Suprapubic skin (tissue), 4 donors: ENCODE measurements around the gene SRPK3. TPM values are rescaled to one million over a fixed set of nuclear protein-coding genes. Genes with fewer than 3 reads are reported as not detected.

Source experiments
- DNase-seq, 2 donors: peaks; one replicate each; pipeline ENCODE4 v3.0.0-alpha.2; 2019; ENCODE audit warnings: low spot score in 2 of 2
- H3K27ac ChIP-seq: fragments of 200-600 bp; sonication (generic); one replicate; pipeline ENCODE4 v1.5.1; 2019
- H3K27me3 ChIP-seq: fragments of 200-600 bp; sonication (generic); one replicate; pipeline ENCODE4 v1.5.1; 2019
- H3K36me3 ChIP-seq: fragments of 200-600 bp; sonication (generic); one replicate; pipeline ENCODE4 v1.5.1; 2019
- H3K4me1 ChIP-seq: fragments of 200-600 bp; sonication (generic); one replicate; pipeline ENCODE4 v1.5.1; 2019
- H3K4me3 ChIP-seq: fragments of 200-600 bp; sonication (generic); one replicate; pipeline ENCODE4 v1.5.1; 2019; ENCODE audit warnings: mild to moderate bottlenecking
- H3K9me3 ChIP-seq: fragments of 200-600 bp; sonication (generic); one replicate; pipeline ENCODE4 v1.5.1; 2019
- EP300 ChIP-seq: sonication (generic); formaldehyde crosslinking; IDR thresholded peaks from one replicate; pipeline ENCODE4 v1.6.1; 2017; ENCODE audit warnings: antibody characterized with exemption
- POLR2A ChIP-seq, 2 donors: fragments of 450-650 bp; IDR thresholded peaks; one replicate each; pipeline ENCODE4 v1.6.1; 2017; ENCODE audit warnings: antibody characterized with exemption in 2 of 2, mild to moderate bottlenecking in 2 of 2, moderate library complexity in 2 of 2
- POLR2AphosphoS5 ChIP-seq, 3 donors: sonication (generic); formaldehyde crosslinking; IDR thresholded peaks; one replicate each; pipeline ENCODE4 v1.6.1; 2017; ENCODE audit warnings: antibody characterized with exemption in 3 of 3
- WGBS: methylation state at CpG from one replicate; pipeline ENCODE4 v1.1.5; 2018; 5-methylcytosine and 5-hydroxymethylcytosine counted together
- total RNA-seq, 4 donors: library from RNA; depleted of rRNA; stranded (reverse); fragments of >200 nt; gene quantifications; one replicate each; pipeline ENCODE4 v1.1.0, GENCODE V29; 2016
- TF ChIP-seq, protein P1 (sequence below), 2 donors: fragments of 200-600 bp in 1 of 2; fragments of 450-650 bp in 1 of 2; sonication (generic) in 1 of 2; IDR thresholded peaks; one replicate each; pipeline ENCODE4 v1.5.1; 2016 to 2019; ENCODE audit warnings: antibody characterized with exemption in 2 of 2, mild to moderate bottlenecking in 1 of 2, moderate library complexity in 1 of 2

SRPK3 gene
- total RNA-seq, 4 donors from 2014 or later, result 0.42 to 3.1 (median 1.2) TPM

DNA sequence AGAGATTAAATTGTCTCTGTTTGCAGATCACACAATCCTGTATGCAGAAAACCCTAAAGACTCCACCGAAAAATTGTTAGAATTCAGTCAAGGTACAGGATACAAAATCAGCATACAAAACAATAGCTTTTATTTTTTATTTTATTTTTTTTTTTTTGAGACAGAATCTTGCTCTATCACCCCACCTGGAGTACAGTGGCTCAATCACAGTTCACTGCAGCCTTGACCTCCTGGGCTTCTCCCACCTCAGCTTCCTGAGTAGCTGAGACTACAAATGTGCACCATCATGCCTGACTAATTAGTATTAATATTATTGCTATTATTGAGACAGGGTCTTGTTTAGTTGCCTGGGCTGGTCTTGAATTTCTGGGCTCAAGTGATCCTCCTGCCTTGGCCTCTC lies 25.7 kb upstream of the SRPK3 start:
- Histone ChIP-seq H3K27me3 (no peaks in the 10 kb centered on the region), H3K36me3 (no peaks in the 10 kb centered on the region), H3K4me1 (no peaks in the 10 kb centered on the region), H3K27ac (no peak overlapping the region), H3K9me3 (no peaks in the 10 kb centered on the region), H3K4me3 (no peak overlapping the region)
- WGBS, result 86% methylated on average over 1 of the region's 1 CpG
- peak in 1 of 2 donors; percentile 14 for DNase-seq
- TF ChIP-seq, protein P1, sequence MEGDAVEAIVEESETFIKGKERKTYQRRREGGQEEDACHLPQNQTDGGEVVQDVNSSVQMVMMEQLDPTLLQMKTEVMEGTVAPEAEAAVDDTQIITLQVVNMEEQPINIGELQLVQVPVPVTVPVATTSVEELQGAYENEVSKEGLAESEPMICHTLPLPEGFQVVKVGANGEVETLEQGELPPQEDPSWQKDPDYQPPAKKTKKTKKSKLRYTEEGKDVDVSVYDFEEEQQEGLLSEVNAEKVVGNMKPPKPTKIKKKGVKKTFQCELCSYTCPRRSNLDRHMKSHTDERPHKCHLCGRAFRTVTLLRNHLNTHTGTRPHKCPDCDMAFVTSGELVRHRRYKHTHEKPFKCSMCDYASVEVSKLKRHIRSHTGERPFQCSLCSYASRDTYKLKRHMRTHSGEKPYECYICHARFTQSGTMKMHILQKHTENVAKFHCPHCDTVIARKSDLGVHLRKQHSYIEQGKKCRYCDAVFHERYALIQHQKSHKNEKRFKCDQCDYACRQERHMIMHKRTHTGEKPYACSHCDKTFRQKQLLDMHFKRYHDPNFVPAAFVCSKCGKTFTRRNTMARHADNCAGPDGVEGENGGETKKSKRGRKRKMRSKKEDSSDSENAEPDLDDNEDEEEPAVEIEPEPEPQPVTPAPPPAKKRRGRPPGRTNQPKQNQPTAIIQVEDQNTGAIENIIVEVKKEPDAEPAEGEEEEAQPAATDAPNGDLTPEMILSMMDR (IDR thresholded peaks at IDR 0.05), result no peak
- TF ChIP-seq POLR2AphosphoS5 (IDR thresholded peaks at IDR 0.05) (no peak), EP300 (no peak), POLR2A (IDR thresholded peaks at IDR 0.05) (no peak)

DNA sequence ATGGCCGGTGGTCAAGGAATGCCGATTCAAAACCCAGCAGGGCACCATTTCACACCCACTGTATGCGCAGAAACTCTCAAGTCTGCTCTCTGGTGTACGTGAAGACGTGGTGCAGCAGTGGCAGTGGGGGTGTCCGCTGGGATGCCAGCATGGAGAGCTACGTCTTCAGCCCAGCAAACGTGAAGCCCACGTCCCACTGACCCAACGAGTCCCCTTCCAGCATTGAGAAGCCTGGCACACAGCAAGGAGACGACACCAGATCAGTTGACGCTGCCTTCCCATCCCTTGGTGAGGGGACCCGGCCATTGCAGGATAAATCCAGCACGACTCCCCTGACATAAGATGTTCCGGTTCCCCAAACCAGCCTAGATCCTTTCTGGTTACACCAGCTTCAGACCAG lies 19.0 kb upstream of the SRPK3 start:
- Histone ChIP-seq H3K36me3 (no peaks in the 10 kb centered on the region), H3K27me3 (no peaks in the 10 kb centered on the region), H3K27ac (no peak overlapping the region), H3K9me3 (no peaks in the 10 kb centered on the region), H3K4me3 (no peak overlapping the region), H3K4me1 (peaks cover 27% of the 10 kb centered on the region)
- no peak for DNase-seq
- 85% methylated on average over 13 of the region's 15 CpGs for WGBS
- TF ChIP-seq POLR2AphosphoS5 (IDR thresholded peaks at IDR 0.05), result no peak
- TF ChIP-seq, protein P1 (IDR thresholded peaks at IDR 0.05), result no peak
- no peak for TF ChIP-seq POLR2A (IDR thresholded peaks at IDR 0.05)
- TF ChIP-seq EP300, result no peak

DNA sequence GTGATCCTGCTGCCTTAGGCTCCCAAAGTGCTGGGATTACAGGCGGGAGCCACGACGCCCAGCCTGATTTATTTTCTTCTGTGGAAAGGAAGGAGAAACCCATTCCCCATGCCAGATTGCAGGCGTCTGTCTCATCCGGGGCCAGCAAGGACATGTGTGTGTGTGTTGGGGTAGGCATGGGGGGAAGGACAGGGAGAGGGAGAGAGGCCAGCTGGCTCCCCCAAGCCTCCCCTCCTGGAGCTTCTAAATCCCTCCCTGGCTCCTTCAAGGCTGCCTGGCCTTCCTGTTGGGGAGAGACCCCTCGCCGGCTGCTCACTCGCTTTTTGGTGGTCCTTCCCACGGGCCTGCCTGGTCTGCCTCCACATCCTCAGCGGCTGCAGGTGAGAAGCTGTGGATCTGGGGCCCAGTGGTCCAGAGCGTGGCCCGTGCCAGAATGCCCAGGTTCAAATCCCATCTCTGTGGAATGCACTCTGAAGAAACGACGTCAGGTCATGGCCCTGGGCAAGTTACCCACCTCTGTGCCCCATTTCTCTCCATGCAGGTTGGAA lies 18.1 kb upstream of the SRPK3 start:
- DNase-seq, result no peak
- WGBS, result 90% methylated on average over 12 of the region's 14 CpGs
- peaks cover 27% of the 10 kb centered on the region for H3K4me1 ChIP-seq
- no peaks in the 10 kb centered on the region for H3K36me3 ChIP-seq
- no peaks in the 10 kb centered on the region for H3K9me3 ChIP-seq
- no peak overlapping the region for H3K4me3 ChIP-seq
- H3K27ac ChIP-seq, result no peak overlapping the region
- TF ChIP-seq, protein P1 (IDR thresholded peaks at IDR 0.05), result no peak
- no peak for TF ChIP-seq POLR2AphosphoS5 (IDR thresholded peaks at IDR 0.05)
- TF ChIP-seq POLR2A (IDR thresholded peaks at IDR 0.05), result no peak
- no peak for TF ChIP-seq EP300
- H3K27me3 ChIP-seq, result no peaks in the 10 kb centered on the region

- 76% methylated on average over 8 of the region's 18 CpGs for WGBS
Measured at GRCh38 chrX:153763298-153763932, 17.4 kb upstream of the SRPK3 start.

More at GRCh38 chrX:153763298-153763932, 17.4 kb upstream of the SRPK3 start:
- Histone ChIP-seq H3K36me3 (no peaks in the 10 kb centered on the region), H3K27me3 (no peaks in the 10 kb centered on the region), H3K4me3 (no peak overlapping the region), H3K27ac (no peak overlapping the region), H3K4me1 (peaks cover 27% of the 10 kb centered on the region), H3K9me3 (no peaks in the 10 kb centered on the region)
- peak in 1 of 2 donors; percentile 59 for DNase-seq
- no peak for TF ChIP-seq EP300
- TF ChIP-seq, protein P1 (IDR thresholded peaks at IDR 0.05), result no peak
- TF ChIP-seq POLR2AphosphoS5 (IDR thresholded peaks at IDR 0.05), result no peak
- TF ChIP-seq POLR2A (IDR thresholded peaks at IDR 0.05), result no peak
